GM12874 (cell line): Measurements from ENCODE around the gene BDH1.

Experiments
- TF ChIP-seq, protein P1 (sequence below): IDR thresholded peaks from 2 replicates; pipeline ENCODE4 v1.5.1; 2011; ENCODE audit warnings: low read depth, mild to moderate bottlenecking, control low read depth, low read length, moderate library complexity; ENCODE audit not compliant: insufficient read depth

Gene BDH1

DNA sequence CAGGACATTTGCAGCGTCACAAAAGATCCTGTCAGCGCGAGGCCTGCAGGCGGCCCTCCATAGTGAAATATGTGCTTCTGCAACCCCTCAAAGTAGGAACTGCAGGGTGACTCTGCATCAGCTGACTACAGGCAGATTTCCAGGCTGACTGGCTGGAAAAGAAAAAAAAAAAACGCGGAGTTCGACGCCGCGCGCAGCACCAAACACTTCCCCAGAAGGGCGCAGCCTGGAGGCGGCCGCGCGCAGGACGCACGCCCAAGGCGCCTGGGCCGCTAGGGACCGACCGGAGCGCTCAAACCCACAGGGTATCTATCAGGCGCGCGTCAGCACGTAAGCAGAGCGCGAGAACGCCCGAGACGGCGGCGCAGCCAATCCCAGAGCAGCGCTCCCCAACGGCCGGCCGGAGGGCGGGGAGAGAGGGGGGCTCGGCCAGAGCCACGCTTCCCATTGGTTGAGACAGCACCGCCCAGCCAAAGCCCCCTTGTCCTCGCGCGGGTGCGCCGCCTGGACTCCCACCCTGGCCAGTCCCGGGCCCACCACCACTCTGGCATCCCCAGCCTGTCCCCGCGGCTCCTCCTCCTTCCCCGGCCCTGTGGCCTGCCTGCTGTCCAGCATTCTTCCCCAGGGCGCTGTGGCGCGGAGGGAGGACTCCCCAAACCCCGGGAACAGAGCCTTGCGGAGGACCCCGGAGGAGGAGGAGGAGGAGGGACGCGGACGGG lies 1.0 kb downstream of the BDH1 start:
- TF ChIP-seq, protein P1, sequence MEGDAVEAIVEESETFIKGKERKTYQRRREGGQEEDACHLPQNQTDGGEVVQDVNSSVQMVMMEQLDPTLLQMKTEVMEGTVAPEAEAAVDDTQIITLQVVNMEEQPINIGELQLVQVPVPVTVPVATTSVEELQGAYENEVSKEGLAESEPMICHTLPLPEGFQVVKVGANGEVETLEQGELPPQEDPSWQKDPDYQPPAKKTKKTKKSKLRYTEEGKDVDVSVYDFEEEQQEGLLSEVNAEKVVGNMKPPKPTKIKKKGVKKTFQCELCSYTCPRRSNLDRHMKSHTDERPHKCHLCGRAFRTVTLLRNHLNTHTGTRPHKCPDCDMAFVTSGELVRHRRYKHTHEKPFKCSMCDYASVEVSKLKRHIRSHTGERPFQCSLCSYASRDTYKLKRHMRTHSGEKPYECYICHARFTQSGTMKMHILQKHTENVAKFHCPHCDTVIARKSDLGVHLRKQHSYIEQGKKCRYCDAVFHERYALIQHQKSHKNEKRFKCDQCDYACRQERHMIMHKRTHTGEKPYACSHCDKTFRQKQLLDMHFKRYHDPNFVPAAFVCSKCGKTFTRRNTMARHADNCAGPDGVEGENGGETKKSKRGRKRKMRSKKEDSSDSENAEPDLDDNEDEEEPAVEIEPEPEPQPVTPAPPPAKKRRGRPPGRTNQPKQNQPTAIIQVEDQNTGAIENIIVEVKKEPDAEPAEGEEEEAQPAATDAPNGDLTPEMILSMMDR, result peak; percentile 70

DNA sequence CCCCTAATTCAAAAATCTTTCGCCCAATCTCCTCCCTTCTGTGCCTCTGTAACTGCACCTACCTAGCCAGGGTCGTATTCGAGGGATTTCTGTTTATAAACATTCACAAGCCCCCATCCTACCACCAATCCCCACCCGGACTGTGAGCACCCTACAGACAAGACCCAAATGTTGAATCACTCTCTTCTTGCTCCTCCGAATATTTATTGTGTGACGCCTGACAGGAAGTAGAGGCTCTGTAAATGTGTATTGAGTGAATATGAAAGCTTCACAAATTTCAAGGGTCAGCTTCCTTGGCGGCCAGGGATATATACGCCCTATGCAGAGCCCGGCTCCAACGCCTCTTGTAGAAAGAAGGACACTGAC lies 1.6 kb downstream of the BDH1 start:
- TF ChIP-seq, protein P1, result no peak

DNA sequence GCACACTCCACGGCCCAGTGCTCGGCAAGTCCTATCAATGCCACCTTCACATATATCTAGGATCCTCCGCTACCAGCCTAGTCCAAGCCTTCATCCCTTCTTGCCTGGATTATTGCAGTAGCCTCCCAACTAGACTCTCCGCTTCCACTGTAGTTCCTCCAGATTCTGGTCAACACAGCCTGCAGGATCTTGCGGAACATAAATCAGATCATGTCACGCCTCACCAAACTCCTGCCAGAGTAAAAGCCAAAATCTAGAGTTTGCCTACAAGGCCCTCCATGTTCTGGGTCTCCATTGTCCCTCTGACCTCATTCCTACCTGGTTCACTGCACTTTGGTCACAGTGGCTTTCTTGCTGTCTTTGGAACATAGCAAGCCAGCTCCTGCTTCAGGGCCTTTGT lies 3.6 kb downstream of the BDH1 start:
- TF ChIP-seq, protein P1, result no peak

DNA sequence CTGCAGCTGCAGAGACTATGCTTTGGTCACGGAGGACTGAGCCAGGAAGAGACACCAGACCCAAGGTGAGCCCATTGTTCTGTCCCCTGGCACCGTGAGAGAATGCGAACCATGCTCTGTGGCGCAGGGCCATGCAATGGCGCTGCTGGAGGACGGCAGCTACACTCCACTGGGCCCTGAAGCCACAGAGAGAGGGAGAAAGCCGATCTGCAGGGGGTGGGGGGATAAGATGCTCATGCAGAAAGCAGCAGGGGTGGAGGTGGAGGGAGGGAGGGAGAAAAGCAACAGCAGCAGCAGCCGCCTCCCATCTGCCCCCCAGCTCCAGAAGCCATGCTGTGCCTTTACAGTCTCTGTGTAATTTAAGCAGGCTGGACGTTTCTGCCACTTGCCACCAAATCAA lies 5.3 kb downstream of the BDH1 start:
- TF ChIP-seq, protein P1, result no peak

DNA sequence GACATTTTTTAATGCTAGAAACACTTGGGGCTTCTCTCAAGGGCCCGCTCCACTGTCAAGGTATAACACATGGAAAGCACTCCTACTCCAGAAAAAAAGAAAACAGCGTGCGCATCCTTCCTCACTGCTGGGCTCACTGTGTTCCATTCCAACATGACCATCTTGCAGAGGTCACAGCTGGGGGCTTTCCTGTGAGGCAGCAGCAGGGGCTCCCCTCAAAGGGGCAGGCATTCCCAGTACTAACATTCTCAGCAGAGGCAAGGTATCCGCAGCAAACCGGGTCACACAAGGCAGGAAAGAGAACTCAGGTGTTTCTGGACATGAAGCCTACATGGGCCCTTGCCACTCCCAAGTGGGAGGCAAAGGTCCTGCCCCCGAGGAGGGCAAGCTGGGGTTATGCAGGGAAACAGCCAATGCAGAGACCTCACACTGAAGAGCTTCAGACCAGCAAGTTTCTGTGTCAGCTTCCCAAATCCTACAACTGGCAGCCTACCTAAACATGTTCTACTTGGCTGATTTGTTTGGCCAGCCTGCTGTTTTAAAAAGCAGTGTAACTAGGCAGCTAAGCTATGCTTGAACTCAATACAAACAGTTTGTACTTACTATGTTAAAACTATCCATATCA lies 6.4 kb downstream of the BDH1 start:
- TF ChIP-seq, protein P1, result no peak

DNA sequence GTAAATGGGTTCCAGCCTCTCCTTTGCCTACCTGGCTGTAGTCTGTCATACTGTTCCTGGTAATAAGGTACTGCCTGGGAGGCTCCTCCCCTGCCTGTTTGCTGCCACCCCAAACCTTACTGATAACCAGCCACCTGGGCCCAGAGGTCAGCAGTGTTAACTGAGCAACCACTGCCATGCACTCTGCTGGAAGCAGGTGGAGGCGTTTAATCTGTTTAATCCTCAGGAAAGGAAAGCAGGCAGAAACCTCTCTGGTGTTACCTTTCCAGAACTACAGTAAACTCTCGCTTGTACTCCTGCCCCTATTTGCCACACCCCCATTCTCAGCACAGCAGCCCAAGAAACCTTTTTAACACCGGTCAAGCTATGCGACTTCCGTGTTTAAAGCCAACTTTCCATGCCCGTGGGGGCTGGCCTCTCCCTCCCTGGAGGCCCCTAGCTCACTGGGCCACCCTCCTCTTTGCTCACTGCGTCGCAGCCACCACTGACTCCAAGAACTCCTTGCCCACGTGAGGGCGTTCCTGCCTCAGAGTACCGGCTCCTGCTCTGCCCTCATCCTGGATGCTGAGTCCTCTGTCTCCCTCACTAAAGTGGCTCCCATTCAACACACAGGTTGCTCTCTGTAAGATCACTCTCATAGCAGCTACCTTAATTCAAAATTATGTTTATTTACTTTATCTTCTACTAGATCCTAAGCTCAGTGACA lies 8.3 kb downstream of the BDH1 start:
- TF ChIP-seq, protein P1, result no peak

DNA sequence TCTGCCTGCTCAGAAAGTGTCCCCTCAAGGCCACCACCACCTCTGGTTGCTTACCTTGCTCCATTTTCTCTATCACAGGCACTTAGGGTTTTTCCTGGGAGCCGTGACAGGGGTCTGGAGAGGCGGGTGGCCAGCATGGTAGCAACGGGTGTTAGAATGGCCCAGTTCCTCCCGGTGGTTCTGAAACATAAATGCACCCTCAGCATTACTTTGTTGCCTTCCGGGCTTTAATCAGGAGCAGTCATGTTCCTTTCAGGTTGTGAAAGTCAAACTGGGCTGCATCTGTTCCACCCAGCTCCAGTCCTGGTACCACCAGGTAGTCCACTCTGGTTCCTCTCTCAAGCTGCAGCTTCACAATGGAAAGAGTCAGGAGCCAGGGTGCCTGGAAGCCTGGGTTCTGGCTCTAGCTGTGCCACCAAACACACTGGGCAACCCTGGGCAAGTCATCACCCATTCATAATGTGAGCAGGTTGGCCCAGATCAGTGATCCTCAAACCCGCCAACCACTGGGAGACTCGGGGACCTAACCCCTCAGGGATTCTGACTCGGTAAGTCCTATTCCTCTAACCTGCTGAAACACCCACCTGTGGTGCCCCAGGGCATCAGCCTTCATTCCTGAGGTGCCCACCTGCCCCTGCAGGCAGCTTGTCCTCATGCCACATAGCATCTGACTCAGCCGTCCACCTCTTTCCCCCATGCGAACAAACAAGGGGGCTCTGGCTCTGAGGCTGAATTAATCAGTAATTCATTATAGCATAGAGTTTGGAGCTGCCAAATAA lies 9.3 kb downstream of the BDH1 start:
- TF ChIP-seq, protein P1, result no peak
